Heart right ventricle (tissue), 16 donors: ENCODE data around the gene COX10. TPM values are rescaled to one million over a fixed set of nuclear protein-coding genes. Genes with fewer than 3 reads are reported as not detected.

Source experiments
- ATAC-seq, 8 donors: fragments of 200-7000 bp; cut with Tn5 transposase; one replicate each; pipeline ENCODE4 v1.9.1; 2020; ENCODE audit warnings: mild to moderate bottlenecking in 8 of 8, moderate library complexity in 8 of 8, moderate number of reproducible peaks in 1 of 8
- DNase-seq, 2 donors: peaks; one replicate each; pipeline ENCODE4 v3.0.0-alpha.2; 2020
- H3K27ac ChIP-seq, 10 donors: fragments of 200-600 bp; sonication (generic) in 2 of 10; one replicate each; pipeline versions ENCODE4 v1.5.0 to v1.8.0; 2020 to 2022; ENCODE audit warnings: mild to moderate bottlenecking in 3 of 10
- H3K27me3 ChIP-seq, 7 donors: fragments of 200-600 bp; one replicate each; pipeline ENCODE4 v1.8.0; 2021 to 2022; ENCODE audit warnings: mild to moderate bottlenecking in 2 of 7
- H3K36me3 ChIP-seq, 9 donors: fragments of 200-600 bp; sonication (generic) in 1 of 9; one replicate each; pipeline versions ENCODE4 v1.5.0 to v1.8.0; 2020 to 2022; ENCODE audit warnings: mild to moderate bottlenecking in 2 of 9
- H3K4me1 ChIP-seq, 9 donors: fragments of 200-600 bp; sonication (generic) in 1 of 9; one replicate each; pipeline versions ENCODE4 v1.5.0 to v1.8.0; 2020 to 2022; ENCODE audit warnings: mild to moderate bottlenecking in 4 of 9
- H3K4me3 ChIP-seq, 10 donors: fragments of 200-600 bp; sonication (generic) in 2 of 10; one replicate each; pipeline versions ENCODE4 v1.5.0 to v1.8.0; 2020 to 2022; ENCODE audit warnings: mild to moderate bottlenecking in 7 of 10, moderate library complexity in 2 of 10
- H3K9me3 ChIP-seq, 11 donors: fragments of 200-600 bp in 10 of 11; sonication (generic) in 2 of 11; one replicate each; pipeline versions ENCODE4 v1.5.0 to v1.8.0; 2013 to 2022; ENCODE audit warnings: mild to moderate bottlenecking in 2 of 11, control low read depth in 1 of 11, moderate library complexity in 1 of 11
- CTCF ChIP-seq, 9 donors: fragments of 200-600 bp; sonication (generic) in 2 of 9; IDR thresholded peaks; one replicate each; pipeline versions ENCODE4 v1.5.0 to v1.8.0; 2021 to 2022; ENCODE audit warnings: antibody characterized with exemption in 9 of 9, mild to moderate bottlenecking in 5 of 9, moderate library complexity in 1 of 9
- WGBS, 2 donors: extraction: QIAGEN DNeasy Blood & Tissue Kit; methylation state at CpG; one replicate each; pipeline ENCODE4 v1.1.7; 2013; ENCODE audit warnings: inconsistent platforms in 1 of 2; 5-methylcytosine and 5-hydroxymethylcytosine counted together
- intact Hi-C, 10 donors: fragments of 100-400 bp; cut with DNase I; formaldehyde crosslinking; loops; one replicate each; pipeline versions ENCODE4 v1.11.1 to v1.14.2; 2022
- polyA plus RNA-seq, 2 donors: library from polyadenylated mRNA; stranded (reverse); fragments of 200-250 nt; gene quantifications; one replicate each; pipeline ENCODE4 v1.2.3, GENCODE V29; 2013
- total RNA-seq, 10 donors: library from RNA; stranded (reverse); fragmentation: NEBNext Ultra II Directional in 3 of 10; extraction: Animal tissue kit (Norgen Biotek cat#: 25700) in 3 of 10; gene quantifications; one replicate each; pipeline versions ENCODE4 v1.2.1 to v1.2.4, GENCODE V29; 2021 to 2023
- donor health status: Arrhythmogenic right ventricular cardiomyopathy.
- donor health status: ischemic (EF 13 %, LVEDD 7.1; RV severe dilation, severe dysfunction).
- donor health status: healthy with polysubstance abuse.
- donor health status: DM: no; HTN: yes; CAD: no.
- donor health status: DM: no; HTN: no; CAD: no.
- donor health status: ischemic (EF 25% LVEDD 6.9; RV normal size, moderate dysfunction).
- donor health status: ischemic (EF 25% LVEDD 5.7; RV mildly dilated, moderate dysfunction).
- donor health status: healthy.
- donor health status: DM: yes; HTN: yes; CAD: no.
- donor health status: Ischemic cardiomyopathy.
- donor health status: ischemic (EF 35%, LVEDD 5.7; RV mildly dilated, moderate dysfunction).
- donor health status: nonischemic (EF 11% LVEDD 7.7; RV severe dilation, severe dysfunction).
- donor health status: DM: yes; HTN: yes; CAD: no.
- donor health status: PGD.
- donor health status: ischemic (EF 29% LVEDD 5.4; RV normal size, mild dysfunction).
- donor health status: nonischemic (EF 23%, LVEDD 6.1; RV moderate dilation, normal function).

Gene COX10
- total and polyA plus RNA-seq, 12 donors, result 18.7 to 73.1 (median 54.0) TPM

- H3K27me3 ChIP-seq, result no peaks in the 10 kb centered on the region
- no peak overlapping the region for H3K4me3 ChIP-seq
- no peaks in the 10 kb centered on the region for H3K36me3 ChIP-seq
- no peak overlapping the region for H3K27ac ChIP-seq
- 63% methylated on average over 4 of the region's 4 CpGs for WGBS, 2 donors
- no peaks in the 10 kb centered on the region for H3K9me3 ChIP-seq
- peaks cover 0 to 29% (median 14%) of the 10 kb centered on the region in 9 donors for H3K4me1 ChIP-seq
- ATAC-seq, result no peak
- no peak for TF ChIP-seq CTCF (IDR thresholded peaks at IDR 0.05)
- DNase-seq, result no peak
- intact Hi-C loops, result no loop called here
These were observed 55.5 kb downstream of the COX10 start for GRCh38 chr17:14124854-14125253.

GRCh38 chr17:14125518-14126137 is 56.3 kb downstream of the COX10 start:
- intact Hi-C loops, result no loop called here

GRCh38 chr17:14133104-14133503 is 63.8 kb downstream of the COX10 start:
- no peak for ATAC-seq
- H3K4me1 ChIP-seq, result peaks cover 0 to 7% (median 0%) of the 10 kb centered on the region in 9 donors
- intact Hi-C loops, result no loop called here
- H3K4me3 ChIP-seq, result no peak overlapping the region
- no peaks in the 10 kb centered on the region for H3K36me3 ChIP-seq
- DNase-seq, result no peak
- H3K27ac ChIP-seq, result no peak overlapping the region
- no peaks in the 10 kb centered on the region for H3K9me3 ChIP-seq
- TF ChIP-seq CTCF (IDR thresholded peaks at IDR 0.05), result no peak
- no peaks in the 10 kb centered on the region for H3K27me3 ChIP-seq

More at GRCh38 chr17:14125518-14126137, 56.3 kb downstream of the COX10 start:
- Histone ChIP-seq H3K4me3 (no peak overlapping the region), H3K9me3 (no peaks in the 10 kb centered on the region), H3K4me1 (peaks cover 0 to 29% (median 14%) of the 10 kb centered on the region in 9 donors), H3K27ac (no peak overlapping the region), H3K36me3 (no peaks in the 10 kb centered on the region), H3K27me3 (no peaks in the 10 kb centered on the region)
- TF ChIP-seq CTCF (IDR thresholded peaks at IDR 0.05), result no peak
- ATAC-seq (no peak), DNase-seq (no peak)
- 83 to 84% methylated on average over 6 of the region's 6 CpGs for WGBS, 2 donors

GRCh38 chr17:14134456-14134855 is 65.2 kb downstream of the COX10 start:
- Histone ChIP-seq H3K9me3 (no peaks in the 10 kb centered on the region), H3K4me3 (no peak overlapping the region), H3K27ac (no peak overlapping the region), H3K27me3 (no peaks in the 10 kb centered on the region), H3K4me1 (peaks cover 0 to 7% (median 0%) of the 10 kb centered on the region in 9 donors), H3K36me3 (no peaks in the 10 kb centered on the region)
- no peak for DNase-seq
- intact Hi-C loops, result no loop called here
- no peak for ATAC-seq
- TF ChIP-seq CTCF (IDR thresholded peaks at IDR 0.05), result no peak
- WGBS, 2 donors, result 86 to 87% methylated on average over 2 of the region's 2 CpGs
